ENCODE data around the gene SND1.

The SND1 gene

GRCh38 chr7:127840226-127840951, 188.4 kb downstream of the SND1 start:
- DNase-seq, result no peak

GRCh38 chr7:127844165-127844564, 192.2 kb downstream of the SND1 start:
- no peak for DNase-seq

- DNase-seq, result no peak
Observed at GRCh38 chr7:127844707-127845331, 192.8 kb downstream of the SND1 start.

- no peak for DNase-seq
Observed at GRCh38 chr7:127845522-127846214, 193.7 kb downstream of the SND1 start.

GRCh38 chr7:127847641-127848040, 195.6 kb downstream of the SND1 start:
- no peak for DNase-seq

- DNase-seq, result no peak
Observed at GRCh38 chr7:127848241-127848640, 196.2 kb downstream of the SND1 start.

GRCh38 chr7:127850195-127850594, 198.2 kb downstream of the SND1 start:
- DNase-seq, result no peak

GRCh38 chr7:127854383-127854782, 202.4 kb downstream of the SND1 start:
- no peak for DNase-seq

GRCh38 chr7:127857464-127857841, 205.5 kb downstream of the SND1 start:
- no peak for DNase-seq

- no peak for DNase-seq
Observed at GRCh38 chr7:127858091-127858914, 206.3 kb downstream of the SND1 start.

GRCh38 chr7:127858915-127859189, 206.9 kb downstream of the SND1 start:
- no peak for DNase-seq

- DNase-seq, result no peak
Observed at GRCh38 chr7:127859330-127859729, 207.3 kb downstream of the SND1 start.

- DNase-seq, result no peak
Observed at GRCh38 chr7:127862525-127862924, 210.5 kb downstream of the SND1 start.

- DNase-seq, result no peak
Observed at GRCh38 chr7:127863082-127863481, 211.1 kb downstream of the SND1 start.

GRCh38 chr7:127865466-127865865, 213.5 kb downstream of the SND1 start:
- no peak for DNase-seq

GRCh38 chr7:127870231-127870907, 218.4 kb downstream of the SND1 start:
- DNase-seq, result no peak

GRCh38 chr7:127871226-127871625, 219.2 kb downstream of the SND1 start:
- no peak for DNase-seq

GRCh38 chr7:127872122-127872521, 220.1 kb downstream of the SND1 start:
- no peak for DNase-seq

GRCh38 chr7:127873151-127873550, 221.2 kb downstream of the SND1 start:
- no peak for DNase-seq

- DNase-seq, result no peak
Observed at GRCh38 chr7:127873715-127874636, 222.0 kb downstream of the SND1 start.

GRCh38 chr7:127874951-127875608, 223.1 kb downstream of the SND1 start:
- no peak for DNase-seq
